Right lobe of liver (tissue), 4 donors: ENCODE measurements around the gene THSD7A.

Experiments used
- POLR2A ChIP-seq: fragments of 450-650 bp; IDR thresholded peaks from one replicate; pipeline ENCODE4 v1.6.1; 2017; ENCODE audit warnings: antibody characterized with exemption, mild to moderate bottlenecking
- TF ChIP-seq, protein P1 (sequence below), 4 donors: fragments of 200-600 bp in 3 of 4; fragments of 450-650 bp in 1 of 4; IDR thresholded peaks; one replicate each; pipeline versions ENCODE4 v1.5.1 to v1.8.0; 2016 to 2022; ENCODE audit warnings: antibody characterized with exemption in 4 of 4, mild to moderate bottlenecking in 2 of 4
- donor health status: DM: no; HTN: no; CAD: no.
- donor health status: DM: no; HTN: no; CAD: no.
- donor health status: DM: no; HTN: yes; CAD: no.

DNA sequence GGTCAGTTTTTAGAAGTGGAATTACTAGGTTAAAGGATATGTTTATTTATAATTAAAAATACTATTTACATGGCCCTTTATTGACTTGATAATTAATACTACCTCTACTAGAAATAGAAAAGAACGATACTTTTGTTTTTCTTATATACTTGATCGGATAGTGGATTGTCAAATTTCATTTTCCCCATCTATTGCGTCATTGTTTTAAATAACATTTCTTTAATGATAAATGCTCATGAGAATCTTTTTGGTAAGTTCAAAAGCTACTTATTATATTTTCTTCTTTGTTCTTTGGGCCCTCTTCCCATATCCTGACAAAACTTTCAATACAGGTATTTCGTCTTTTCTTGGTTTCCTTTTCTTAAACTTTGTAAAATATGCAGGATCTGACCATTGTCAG, 465.9 kb downstream of the THSD7A start:
- TF ChIP-seq POLR2A = no peak
- TF ChIP-seq, protein P1, sequence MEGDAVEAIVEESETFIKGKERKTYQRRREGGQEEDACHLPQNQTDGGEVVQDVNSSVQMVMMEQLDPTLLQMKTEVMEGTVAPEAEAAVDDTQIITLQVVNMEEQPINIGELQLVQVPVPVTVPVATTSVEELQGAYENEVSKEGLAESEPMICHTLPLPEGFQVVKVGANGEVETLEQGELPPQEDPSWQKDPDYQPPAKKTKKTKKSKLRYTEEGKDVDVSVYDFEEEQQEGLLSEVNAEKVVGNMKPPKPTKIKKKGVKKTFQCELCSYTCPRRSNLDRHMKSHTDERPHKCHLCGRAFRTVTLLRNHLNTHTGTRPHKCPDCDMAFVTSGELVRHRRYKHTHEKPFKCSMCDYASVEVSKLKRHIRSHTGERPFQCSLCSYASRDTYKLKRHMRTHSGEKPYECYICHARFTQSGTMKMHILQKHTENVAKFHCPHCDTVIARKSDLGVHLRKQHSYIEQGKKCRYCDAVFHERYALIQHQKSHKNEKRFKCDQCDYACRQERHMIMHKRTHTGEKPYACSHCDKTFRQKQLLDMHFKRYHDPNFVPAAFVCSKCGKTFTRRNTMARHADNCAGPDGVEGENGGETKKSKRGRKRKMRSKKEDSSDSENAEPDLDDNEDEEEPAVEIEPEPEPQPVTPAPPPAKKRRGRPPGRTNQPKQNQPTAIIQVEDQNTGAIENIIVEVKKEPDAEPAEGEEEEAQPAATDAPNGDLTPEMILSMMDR (IDR thresholded peaks at IDR 0.05) = no peak
